CD4-positive, alpha-beta T cell (primary cell): Measurements from ENCODE around the gene KIF3A. TPM values are rescaled to one million over a fixed set of nuclear protein-coding genes. Genes with fewer than 3 reads are reported as not detected.

Experiments
- ATAC-seq: fragments of 200-7000 bp; cut with Tn5 transposase; one replicate; pipeline ENCODE4 v1.10.0; 2022; ENCODE audit warnings: mild to moderate bottlenecking; ENCODE audit not compliant: poor library complexity
- CTCF ChIA-PET: fragments of 350-600 bp; sonication (Branson Sonifier 250); formaldehyde crosslinking; loops from one replicate; lab custom pipeline; 2021; ENCODE audit warnings: antibody characterized with exemption, inconsistent platforms; lab: Charles Lee
- POLR2A ChIA-PET: fragments of 350-600 bp; sonication (Branson Sonifier 250); formaldehyde crosslinking; loops from one replicate; lab custom pipeline; 2021; ENCODE audit warnings: antibody characterized with exemption, inconsistent platforms; lab: Charles Lee
- DNase-seq, 14 experiments: peaks; one replicate each; pipeline ENCODE4 v3.0.0-alpha.2; 2013 to 2020; ENCODE audit warnings: mixed read lengths in 2 of 14
- H3K27ac ChIP-seq, 2 donors: one replicate each; pipeline versions ENCODE4 v1.5.1 to v1.7.0; 2013; ENCODE audit warnings: low read length in 2 of 2, low read depth in 1 of 2, mild to moderate bottlenecking in 1 of 2
- H3K27me3 ChIP-seq, 2 experiments: 1 replicate in 1 of 2; 2 replicates in 1 of 2; pipeline versions ENCODE4 v1.6.1 to v1.7.0; 2013; ENCODE audit warnings: low read length in 2 of 2, control low read depth in 1 of 2, mild to moderate bottlenecking in 1 of 2, moderate library complexity in 1 of 2; ENCODE audit not compliant: insufficient read depth in 2 of 2, control insufficient read depth in 1 of 2
- H3K36me3 ChIP-seq: one replicate; pipeline ENCODE4 v1.6.1; 2013; ENCODE audit warnings: low read length, control low read depth; ENCODE audit not compliant: insufficient read depth
- H3K4me1 ChIP-seq: one replicate; pipeline ENCODE4 v1.6.1; 2013; ENCODE audit warnings: low read length, control low read depth; ENCODE audit not compliant: insufficient read depth
- H3K4me3 ChIP-seq: one replicate; pipeline ENCODE4 v1.5.1; 2013; ENCODE audit warnings: mild to moderate bottlenecking, low read length, moderate library complexity
- H3K9me3 ChIP-seq, 2 experiments: 1 replicate in 1 of 2; 2 replicates in 1 of 2; pipeline versions ENCODE4 v1.6.1 to v1.7.0; 2013; ENCODE audit warnings: low read length in 2 of 2, mild to moderate bottlenecking in 2 of 2, control low read depth in 1 of 2, moderate library complexity in 1 of 2; ENCODE audit not compliant: control insufficient read depth in 1 of 2, insufficient read depth in 1 of 2
- H3K27ac Mint-ChIP-seq: one replicate; pipeline ENCODE4 v1.8.0; 2020; ENCODE audit warnings: mixed read lengths
- H3K27me3 Mint-ChIP-seq: one replicate; pipeline ENCODE4 v1.8.0; 2021; ENCODE audit warnings: mixed read lengths
- H3K36me3 Mint-ChIP-seq: one replicate; pipeline ENCODE4 v1.8.0; 2021; ENCODE audit warnings: low read depth, mixed read lengths
- H3K4me1 Mint-ChIP-seq: one replicate; pipeline ENCODE4 v1.8.0; 2021; ENCODE audit warnings: low read depth, mixed read lengths
- H3K4me3 Mint-ChIP-seq: one replicate; pipeline ENCODE4 v1.8.0; 2020; ENCODE audit warnings: mild to moderate bottlenecking, mixed read lengths
- H3K9me3 Mint-ChIP-seq: one replicate; pipeline ENCODE4 v1.8.0; 2020; ENCODE audit warnings: mixed read lengths
- intact Hi-C, 2 experiments: fragments of 100-400 bp; cut with DNase I in 1 of 2; cut with micrococcal nuclease in 1 of 2; formaldehyde crosslinking; loops; one replicate each; pipeline versions ENCODE4 v1.15.1 to v1.9.0; 2023 to 2025; cut with DNase I, micrococcal nuclease
- total RNA-seq, 174 experiments: library from RNA in 2 of 174; stranded (reverse) in 2 of 174; gene quantifications; one replicate each; pipeline ENCODE4 v1.2.3 and lab custom pipeline; 2021 to 2026
- TF ChIP-seq, protein P1 (sequence below): fragments of 200-600 bp; IDR thresholded peaks from one replicate; pipeline ENCODE4 v1.8.0; 2022; ENCODE audit warnings: antibody characterized with exemption, mild to moderate bottlenecking

The KIF3A gene
- total RNA-seq, 2 experiments from 2014 or later = 10.2 to 12.4 TPM

DNA sequence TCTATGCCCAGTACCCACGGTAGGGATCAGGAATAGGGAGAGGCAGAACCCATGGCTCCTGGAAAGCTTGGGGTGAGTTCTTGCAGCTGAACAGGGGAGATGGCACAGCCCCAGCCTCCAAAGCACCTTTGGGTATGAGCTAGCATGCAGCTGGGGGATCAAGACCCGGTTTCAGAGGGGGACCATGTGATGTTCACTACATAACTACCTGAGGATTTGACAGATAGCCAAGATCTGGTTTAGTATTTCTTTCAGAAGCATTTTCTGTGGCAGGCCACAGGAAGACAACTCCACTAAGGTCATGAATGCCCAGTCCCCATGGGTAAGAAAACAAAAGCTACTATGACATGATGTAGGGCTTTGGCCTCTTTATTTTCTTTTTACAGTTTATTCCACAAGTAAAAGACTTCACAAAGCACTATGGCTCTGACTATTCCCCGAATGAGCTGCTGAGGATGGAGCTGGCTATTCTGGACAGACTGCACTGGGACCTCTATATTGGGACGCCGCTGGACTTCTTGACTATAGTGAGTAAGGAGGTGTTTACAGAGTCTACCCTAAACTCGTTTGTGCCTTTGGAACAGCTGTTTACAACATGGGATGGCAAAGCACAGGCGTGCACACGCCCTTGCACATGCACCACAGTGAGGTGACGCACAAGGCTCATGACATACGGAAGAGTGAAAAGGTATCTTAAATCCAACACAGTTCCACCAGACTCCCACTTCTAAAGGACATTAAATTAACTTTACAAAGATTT lies 13.3 kb upstream of the KIF3A start:
- Histone ChIP-seq H3K4me1 (peaks cover 14% of the 10 kb centered on the region), H3K36me3 (no peaks in the 10 kb centered on the region), H3K27me3 (no peaks in the 10 kb centered on the region), H3K9me3 (no peaks in the 10 kb centered on the region), H3K27ac (no peak overlapping the region), H3K4me3 (no peak overlapping the region)
- H3K27me3 Mint-ChIP-seq = no peaks in the 10 kb centered on the region
- TF ChIP-seq, protein P1, sequence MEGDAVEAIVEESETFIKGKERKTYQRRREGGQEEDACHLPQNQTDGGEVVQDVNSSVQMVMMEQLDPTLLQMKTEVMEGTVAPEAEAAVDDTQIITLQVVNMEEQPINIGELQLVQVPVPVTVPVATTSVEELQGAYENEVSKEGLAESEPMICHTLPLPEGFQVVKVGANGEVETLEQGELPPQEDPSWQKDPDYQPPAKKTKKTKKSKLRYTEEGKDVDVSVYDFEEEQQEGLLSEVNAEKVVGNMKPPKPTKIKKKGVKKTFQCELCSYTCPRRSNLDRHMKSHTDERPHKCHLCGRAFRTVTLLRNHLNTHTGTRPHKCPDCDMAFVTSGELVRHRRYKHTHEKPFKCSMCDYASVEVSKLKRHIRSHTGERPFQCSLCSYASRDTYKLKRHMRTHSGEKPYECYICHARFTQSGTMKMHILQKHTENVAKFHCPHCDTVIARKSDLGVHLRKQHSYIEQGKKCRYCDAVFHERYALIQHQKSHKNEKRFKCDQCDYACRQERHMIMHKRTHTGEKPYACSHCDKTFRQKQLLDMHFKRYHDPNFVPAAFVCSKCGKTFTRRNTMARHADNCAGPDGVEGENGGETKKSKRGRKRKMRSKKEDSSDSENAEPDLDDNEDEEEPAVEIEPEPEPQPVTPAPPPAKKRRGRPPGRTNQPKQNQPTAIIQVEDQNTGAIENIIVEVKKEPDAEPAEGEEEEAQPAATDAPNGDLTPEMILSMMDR = no peak
- no peak overlapping the region for H3K4me3 Mint-ChIP-seq
- intact Hi-C loops = no loop called here
- ChIA-PET POLR2A (interaction anchor here (0.9 to 1.2 kb wide), 3 partner anchors 13 to 301 kb away, joined by 3 to 5 read pairs (median 3); partner anchors contain the start of genes GDF9, HSPA4, KIF3A and UQCRQ), CTCF (interaction anchor here (1.2 kb wide), 1 partner anchor 69 kb away, joined by 3 read pairs; no protein-coding TSS in a partner anchor)
- H3K9me3 Mint-ChIP-seq = no peaks in the 10 kb centered on the region
- H3K36me3 Mint-ChIP-seq = peaks cover 20% of the 10 kb centered on the region
- H3K4me1 Mint-ChIP-seq = peaks cover 24% of the 10 kb centered on the region
- H3K27ac Mint-ChIP-seq = peak overlapping the region; percentile 41
- ATAC-seq (no peak), DNase-seq (no peak)

DNA sequence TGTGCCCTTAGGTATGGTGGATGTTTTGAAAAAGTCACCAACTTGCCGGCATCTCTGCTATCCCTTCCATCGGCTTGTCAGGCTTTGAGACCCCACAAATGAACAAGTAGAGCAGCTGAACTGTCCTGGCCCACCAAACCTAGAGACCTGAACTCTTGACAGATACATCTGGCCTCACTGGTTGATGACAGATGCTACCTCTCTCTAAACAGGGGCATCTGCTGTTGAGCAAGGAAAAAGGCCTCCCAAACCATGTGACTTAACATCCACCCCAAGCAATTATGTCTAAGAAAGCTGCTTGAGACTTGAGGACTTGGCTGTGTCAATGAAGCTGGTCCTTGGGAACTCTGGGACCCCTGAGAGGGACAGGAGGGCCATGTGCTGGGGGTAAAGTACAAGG lies 12.2 kb upstream of the KIF3A start:
- H3K4me1 ChIP-seq = peaks cover 14% of the 10 kb centered on the region
- peaks cover 16% of the 10 kb centered on the region for H3K36me3 Mint-ChIP-seq
- no peaks in the 10 kb centered on the region for H3K27me3 ChIP-seq
- intact Hi-C loops = no loop called here
- POLR2A ChIA-PET = interaction anchor here (1.2 kb wide), 1 partner anchor 12 kb away, joined by 5 read pairs; the partner anchor contains the start of gene KIF3A
- DNase-seq (no peak), ATAC-seq (no peak)
- no peaks in the 10 kb centered on the region for H3K9me3 Mint-ChIP-seq
- CTCF ChIA-PET = interaction anchor here (1.1 kb wide), 1 partner anchor 71 kb away, joined by 3 read pairs; no protein-coding TSS in a partner anchor
- H3K27ac ChIP-seq = no peak overlapping the region
- H3K36me3 ChIP-seq = no peaks in the 10 kb centered on the region
- TF ChIP-seq, protein P1 = no peak
- peaks cover 24% of the 10 kb centered on the region for H3K4me1 Mint-ChIP-seq
- H3K27ac Mint-ChIP-seq = peak overlapping the region; percentile 41
- no peaks in the 10 kb centered on the region for H3K9me3 ChIP-seq
- peak overlapping the region; percentile 52 for H3K4me3 Mint-ChIP-seq
- H3K4me3 ChIP-seq = no peak overlapping the region
- H3K27me3 Mint-ChIP-seq = no peaks in the 10 kb centered on the region

DNA sequence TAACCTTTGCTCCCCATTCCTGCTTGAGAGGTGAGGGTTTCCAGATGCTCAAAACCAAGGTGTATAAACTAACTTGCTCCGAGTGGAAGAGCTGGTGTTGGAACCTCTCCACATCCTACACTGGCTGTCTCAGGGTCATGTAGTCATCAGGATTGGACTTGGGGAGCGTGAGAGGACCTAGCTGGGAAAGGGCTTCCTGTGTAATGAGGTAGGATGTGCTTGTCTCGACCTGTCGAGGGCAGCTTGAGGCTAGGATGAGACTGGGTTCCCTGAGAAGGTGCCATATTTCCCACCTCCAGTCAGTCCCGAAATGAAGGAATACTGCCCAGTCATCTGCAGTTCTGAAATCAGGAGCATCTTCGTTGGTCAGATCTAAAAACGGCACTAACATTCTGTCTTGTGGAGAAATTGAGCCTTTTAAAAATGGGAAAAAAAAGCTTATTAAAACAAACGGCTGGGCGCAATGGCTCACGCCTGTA lies 11.2 kb upstream of the KIF3A start:
- H3K27ac ChIP-seq = no peak overlapping the region
- TF ChIP-seq, protein P1 = no peak
- H3K36me3 ChIP-seq = no peaks in the 10 kb centered on the region
- H3K9me3 ChIP-seq = no peaks in the 10 kb centered on the region
- intact Hi-C loops = no loop called here
- H3K27ac Mint-ChIP-seq = peak overlapping the region; percentile 75
- peak overlapping the region; percentile 83 for H3K4me3 Mint-ChIP-seq
- ATAC-seq (no peak), DNase-seq (no peak)
- H3K4me1 ChIP-seq = peaks cover 14% of the 10 kb centered on the region
- no peak overlapping the region for H3K4me3 ChIP-seq
- no peaks in the 10 kb centered on the region for H3K27me3 ChIP-seq
- no peaks in the 10 kb centered on the region for H3K9me3 Mint-ChIP-seq
- H3K36me3 Mint-ChIP-seq = peaks cover 14% of the 10 kb centered on the region
- H3K27me3 Mint-ChIP-seq = no peaks in the 10 kb centered on the region
- CTCF ChIA-PET = interaction anchor here (1.1 kb wide), 1 partner anchor 72 kb away, joined by 3 read pairs; no protein-coding TSS in a partner anchor
- POLR2A ChIA-PET = interaction anchor here (1.7 to 3.3 kb wide), 4 partner anchors 10 to 252 kb away, joined by 7 to 84 read pairs (median 10); partner anchors contain the start of genes KIF3A and RAD50
- H3K4me1 Mint-ChIP-seq = peaks cover 24% of the 10 kb centered on the region
